ENCODE measurements around the gene CHST5. TPM values are rescaled to one million over a fixed set of nuclear protein-coding genes. Genes with fewer than 3 reads are reported as not detected.

The CHST5 gene
- total and polyA plus RNA-seq, 2 donors (not counting 3 experiments of a cell fraction or from before 2014, with no cell fraction given), result 0.23 to 0.29 TPM

DNA sequence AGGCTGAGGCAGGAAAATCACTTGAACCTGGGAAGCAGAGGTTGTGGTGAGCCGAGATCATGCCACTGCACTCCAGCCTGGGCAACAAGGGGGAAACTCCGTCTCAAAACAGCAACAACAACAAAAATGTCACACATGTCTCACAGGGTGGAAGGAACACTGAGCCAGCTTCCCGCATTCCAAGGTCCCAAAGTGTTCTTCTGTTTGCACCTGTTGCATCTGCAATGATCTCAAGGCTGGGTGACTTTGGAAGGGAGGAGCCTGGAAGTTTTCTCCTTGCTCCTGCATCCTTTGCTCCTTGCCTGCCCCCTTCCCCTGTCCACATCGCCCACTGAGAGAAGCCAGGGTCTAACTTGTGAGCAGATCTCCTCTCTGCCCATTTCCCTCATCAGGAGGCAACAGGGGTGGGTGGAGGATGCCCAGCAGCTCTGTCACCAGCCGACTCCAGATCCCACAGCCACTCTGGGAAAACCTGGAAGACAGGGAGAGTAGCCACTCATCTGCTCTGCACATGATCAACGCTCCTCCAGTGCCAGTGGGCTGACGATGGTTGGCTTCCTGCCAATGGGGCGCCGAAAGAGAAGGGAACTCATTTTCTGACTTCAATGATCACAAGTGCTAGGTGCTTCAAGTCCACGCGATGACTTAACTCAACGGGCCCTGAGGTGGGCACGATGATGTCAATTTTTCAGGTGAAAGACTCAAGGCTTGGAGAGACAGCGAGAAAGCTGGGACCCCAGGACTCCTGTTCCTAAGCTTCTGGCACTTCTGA is 53.3 kb downstream of the CHST5 start:
- Histone ChIP-seq H3K4me2 (ENCODE audit: insufficient read depth, low read length) (no peak overlapping the region), H3K79me2 (ENCODE audit: control insufficient read depth, insufficient read depth, low read length) (no peaks in the 10 kb centered on the region), H3K27ac (ENCODE audit: insufficient read depth, low read depth, low read length) (no peak overlapping the region), H3K9me1 (replicated peaks; ENCODE audit: control insufficient read depth, extremely low read depth, insufficient read depth, low read length) (no peaks in the 10 kb centered on the region), H3K4me1 (ENCODE audit: control insufficient read depth, extremely low read depth, insufficient read depth, low read length) (no peaks in the 10 kb centered on the region), H3K36me3 (ENCODE audit: control insufficient read depth in 2 of 2, extremely low read depth in 1 of 2, insufficient read depth in 2 of 2, low read length in 2 of 2) (no peaks in the 10 kb centered on the region), H2AFZ (ENCODE audit: low read depth, low read length) (no peak overlapping the region), H3K4me3 (replicated peaks in 1 of 3; ENCODE audit: insufficient read depth in 1 of 3, low read depth in 1 of 3, low read length in 3 of 3) (no peak overlapping the region), H4K20me1 (replicated peaks; ENCODE audit: control insufficient read depth, extremely low read depth, insufficient read depth, low read length) (no peaks in the 10 kb centered on the region), H3K9ac (replicated peaks; ENCODE audit: extremely low read depth, insufficient read depth, low read length) (no peak overlapping the region), H3K9me3 (replicated peaks; ENCODE audit: control insufficient read depth, insufficient read depth, low read length) (no peaks in the 10 kb centered on the region), H3K27me3 (ENCODE audit: control insufficient read depth in 2 of 2, insufficient read depth in 2 of 2, low read length in 2 of 2) (no peaks in the 10 kb centered on the region)
- POLR2A ChIA-PET, result no interaction called here
- intact Hi-C loops (cut with micrococcal nuclease) (no loop called here), dilution Hi-C loops (cut with MboI; ENCODE audit: extremely low pct_ligation_motif_present, low sequenced_read_pairs) (no loop called here)
- DNase-seq (ENCODE audit: low read depth, low spot score) (no peak), FAIRE-seq (no peak)
- CTCF ChIA-PET, result interaction anchor here (0.9 to 1.5 kb wide), 3 partner anchors 10 to 281 kb away, joined by 3 to 6 read pairs (median 3); no protein-coding TSS in a partner anchor
- BruUV-seq (replicated peaks), result no TSS peak
- TF ChIP-seq JUN (IDR thresholded peaks at IDR 0.05; ENCODE audit: borderline replicate concordance, insufficient read depth, insufficient read length, low read depth), result no peak
- no peak for TF ChIP-seq POLR2A (IDR thresholded peaks at IDR 0.05; ENCODE audit: low read depth, low read length)
- no peak for TF ChIP-seq FOS (IDR thresholded peaks at IDR 0.05; ENCODE audit: borderline replicate concordance, insufficient read depth, low read length)
- TF ChIP-seq GATA2 (IDR thresholded peaks at IDR 0.05; ENCODE audit: insufficient read depth, insufficient read length, low read depth, low read length), result no peak
- TF ChIP-seq EZH2 (IDR thresholded peaks at IDR 0.05; ENCODE audit: borderline replicate concordance, low read depth, low read length, severe bottlenecking), result no peak
- TF ChIP-seq, protein P1, sequence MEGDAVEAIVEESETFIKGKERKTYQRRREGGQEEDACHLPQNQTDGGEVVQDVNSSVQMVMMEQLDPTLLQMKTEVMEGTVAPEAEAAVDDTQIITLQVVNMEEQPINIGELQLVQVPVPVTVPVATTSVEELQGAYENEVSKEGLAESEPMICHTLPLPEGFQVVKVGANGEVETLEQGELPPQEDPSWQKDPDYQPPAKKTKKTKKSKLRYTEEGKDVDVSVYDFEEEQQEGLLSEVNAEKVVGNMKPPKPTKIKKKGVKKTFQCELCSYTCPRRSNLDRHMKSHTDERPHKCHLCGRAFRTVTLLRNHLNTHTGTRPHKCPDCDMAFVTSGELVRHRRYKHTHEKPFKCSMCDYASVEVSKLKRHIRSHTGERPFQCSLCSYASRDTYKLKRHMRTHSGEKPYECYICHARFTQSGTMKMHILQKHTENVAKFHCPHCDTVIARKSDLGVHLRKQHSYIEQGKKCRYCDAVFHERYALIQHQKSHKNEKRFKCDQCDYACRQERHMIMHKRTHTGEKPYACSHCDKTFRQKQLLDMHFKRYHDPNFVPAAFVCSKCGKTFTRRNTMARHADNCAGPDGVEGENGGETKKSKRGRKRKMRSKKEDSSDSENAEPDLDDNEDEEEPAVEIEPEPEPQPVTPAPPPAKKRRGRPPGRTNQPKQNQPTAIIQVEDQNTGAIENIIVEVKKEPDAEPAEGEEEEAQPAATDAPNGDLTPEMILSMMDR (IDR thresholded peaks at IDR 0.05; ENCODE audit: extremely low read depth in 1 of 2, insufficient read depth in 1 of 2, low read depth in 1 of 2, low read length in 2 of 2), result no peak
- TF ChIP-seq, protein P2, sequence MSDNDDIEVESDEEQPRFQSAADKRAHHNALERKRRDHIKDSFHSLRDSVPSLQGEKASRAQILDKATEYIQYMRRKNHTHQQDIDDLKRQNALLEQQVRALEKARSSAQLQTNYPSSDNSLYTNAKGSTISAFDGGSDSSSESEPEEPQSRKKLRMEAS (IDR thresholded peaks at IDR 0.05; ENCODE audit: insufficient read depth, insufficient read length), result no peak
- TF ChIP-seq POLR2AphosphoS5 (IDR thresholded peaks at IDR 0.05; ENCODE audit: insufficient read depth, low read depth, low read length), result no peak
- no peak for TF ChIP-seq MYC (IDR thresholded peaks at IDR 0.05; ENCODE audit: low read depth, low read length)
